ACC112 (cell line): ENCODE results near the gene PHETA1.

Source experiments
- H2AFZ ChIP-seq: fragments of 200-600 bp; sonication (generic); one replicate; pipeline ENCODE4 v1.6.0; 2017; ENCODE audit warnings: antibody characterized with exemption, low read length; ENCODE audit not compliant: unreplicated experiment
- H3K27ac ChIP-seq: fragments of 200-600 bp; sonication (generic); 2 replicates; pipeline ENCODE4 v1.5.1; 2014; ENCODE audit warnings: low read depth, mild to moderate bottlenecking, antibody characterized with exemption, low read length, moderate library complexity
- H3K27me3 ChIP-seq: fragments of 200-600 bp; sonication (generic); 2 replicates; pipeline ENCODE4 v1.6.1; 2014; ENCODE audit warnings: mild to moderate bottlenecking, antibody characterized with exemption, low read length, moderate library complexity, mixed read lengths; ENCODE audit not compliant: insufficient read depth
- H3K36me3 ChIP-seq: fragments of 200-600 bp; sonication (generic); 2 replicates; pipeline ENCODE4 v1.6.1; 2016; ENCODE audit warnings: mild to moderate bottlenecking, antibody characterized with exemption, low read length, moderate library complexity, mixed read lengths; ENCODE audit not compliant: insufficient read depth
- H3K4me1 ChIP-seq: fragments of 200-600 bp; sonication (generic); one replicate; pipeline ENCODE4 v1.6.1; 2016; ENCODE audit warnings: low read length, mixed read lengths; ENCODE audit not compliant: insufficient read depth, unreplicated experiment, control insufficient read depth
- H3K4me3 ChIP-seq: fragments of 200-600 bp; sonication (generic); 2 replicates; pipeline ENCODE4 v1.5.1; 2014; ENCODE audit warnings: mild to moderate bottlenecking, low read depth, low read length
- H3K79me2 ChIP-seq: fragments of 200-600 bp; sonication (generic); one replicate; pipeline ENCODE4 v1.6.0; 2016; ENCODE audit warnings: low read length; ENCODE audit not compliant: control insufficient read depth, unreplicated experiment, insufficient read depth

The PHETA1 gene

GRCh38 chr12:111368788-111369495 lies at the start of gene PHETA1:
TSS of gene PHETA1 (minus strand) at chr12:111369095. CDS start at chr12:111363427, 5,668 bp downstream.
- Histone ChIP-seq H3K36me3 (no peaks in the 10 kb centered on the region), H2AFZ (peak within 1 kb of the TSS; percentile 89), H3K27ac (no peak within 1 kb of the TSS), H3K27me3 (no peaks in the 10 kb centered on the region), H3K4me3 (peak within 1 kb of the TSS; percentile 95), H3K4me1 (peaks cover 18% of the 10 kb centered on the region), H3K79me2 (peaks cover 4% of the 10 kb centered on the region)

- Histone ChIP-seq H3K79me2 (peaks cover 94% of the 10 kb centered on the region), H3K4me3 (no peak overlapping the region), H3K4me1 (peaks cover 27% of the 10 kb centered on the region), H3K27ac (no peak overlapping the region), H3K27me3 (no peaks in the 10 kb centered on the region), H3K36me3 (peaks cover 24% of the 10 kb centered on the region), H2AFZ (no peak overlapping the region)
These were observed 49.6 kb upstream of the PHETA1 start for GRCh38 chr12:111418594-111418880.

- Histone ChIP-seq H3K27ac (no peak overlapping the region), H2AFZ (no peak overlapping the region), H3K4me1 (peaks cover 33% of the 10 kb centered on the region), H3K27me3 (no peaks in the 10 kb centered on the region), H3K79me2 (peaks cover 94% of the 10 kb centered on the region), H3K36me3 (peaks cover 24% of the 10 kb centered on the region), H3K4me3 (no peak overlapping the region)
These were observed 49.1 kb upstream of the PHETA1 start for GRCh38 chr12:111417784-111418593.

- Histone ChIP-seq H3K27me3 (no peaks in the 10 kb centered on the region), H3K79me2 (peaks cover 95% of the 10 kb centered on the region), H3K4me3 (no peak overlapping the region), H3K27ac (peak overlapping the region; percentile 19; the same call in 1 of the 2 replicates), H2AFZ (no peak overlapping the region), H3K4me1 (peaks cover 39% of the 10 kb centered on the region), H3K36me3 (peaks cover 24% of the 10 kb centered on the region)
These were observed 48.4 kb upstream of the PHETA1 start for GRCh38 chr12:111417290-111417689.

- Histone ChIP-seq H3K27me3 (no peaks in the 10 kb centered on the region), H2AFZ (no peak overlapping the region), H3K36me3 (peaks cover 11% of the 10 kb centered on the region), H3K79me2 (peaks cover 93% of the 10 kb centered on the region), H3K4me3 (no peak overlapping the region), H3K27ac (peak overlapping the region; percentile 97), H3K4me1 (peaks cover 55% of the 10 kb centered on the region)
These were observed 45.9 kb upstream of the PHETA1 start for GRCh38 chr12:111414711-111415252.

GRCh38 chr12:111413442-111414086 lies 44.7 kb upstream of the PHETA1 start:
- H3K4me3 ChIP-seq: no peak overlapping the region
- no peak overlapping the region for H2AFZ ChIP-seq
- no peaks in the 10 kb centered on the region for H3K27me3 ChIP-seq
- H3K36me3 ChIP-seq: peaks cover 6% of the 10 kb centered on the region; the same call in 1 of the 2 replicates
- peak overlapping the region; percentile 97 for H3K27ac ChIP-seq
- H3K79me2 ChIP-seq: peaks cover 92% of the 10 kb centered on the region
- peaks cover 64% of the 10 kb centered on the region for H3K4me1 ChIP-seq

GRCh38 chr12:111412830-111413441 lies 44.0 kb upstream of the PHETA1 start:
- peaks cover 13% of the 10 kb centered on the region; the same call in 1 of the 2 replicates for H3K36me3 ChIP-seq
- H3K27me3 ChIP-seq: no peaks in the 10 kb centered on the region
- H3K4me3 ChIP-seq: no peak overlapping the region
- H2AFZ ChIP-seq: no peak overlapping the region
- peak overlapping the region; percentile 97 for H3K27ac ChIP-seq
- peaks cover 92% of the 10 kb centered on the region for H3K79me2 ChIP-seq
- peaks cover 69% of the 10 kb centered on the region for H3K4me1 ChIP-seq

GRCh38 chr12:111412007-111412829 lies 43.3 kb upstream of the PHETA1 start:
- Histone ChIP-seq H3K4me3 (no peak overlapping the region), H3K79me2 (peaks cover 92% of the 10 kb centered on the region), H2AFZ (no peak overlapping the region), H3K27ac (peak overlapping the region; percentile 97), H3K27me3 (no peaks in the 10 kb centered on the region), H3K36me3 (peaks cover 17% of the 10 kb centered on the region; the same call in 1 of the 2 replicates), H3K4me1 (peaks cover 71% of the 10 kb centered on the region)

- Histone ChIP-seq H3K27me3 (no peaks in the 10 kb centered on the region), H3K4me1 (peaks cover 71% of the 10 kb centered on the region), H3K36me3 (peaks cover 11% of the 10 kb centered on the region; the same call in 1 of the 2 replicates), H3K27ac (peak overlapping the region; percentile 97), H3K79me2 (peaks cover 92% of the 10 kb centered on the region), H3K4me3 (no peak overlapping the region), H2AFZ (no peak overlapping the region)
These were observed 42.4 kb upstream of the PHETA1 start for GRCh38 chr12:111411185-111411764.
